SH-SY5Y (cell line): ENCODE measurements around the gene KIF3A.

ENCODE experiments used
- GATA2 ChIP-seq: IDR thresholded peaks from 2 replicates; pipeline ENCODE4 v1.6.1; 2011; ENCODE audit warnings: mild to moderate bottlenecking, low read depth, low read length
- GATA3 ChIP-seq: IDR thresholded peaks from 2 replicates; pipeline ENCODE4 v1.6.1; 2011; ENCODE audit warnings: low read depth, mild to moderate bottlenecking, low read length, moderate library complexity

The KIF3A gene

GRCh38 chr5:132674671-132675506 lies 62.5 kb downstream of the KIF3A start:
- TF ChIP-seq GATA2 (no peak), GATA3 (no peak)

GRCh38 chr5:132673939-132674630 lies 63.3 kb downstream of the KIF3A start, which contains the start of gene IL4:
TSS of gene IL4 (plus strand) at chr5:132673989. CDS start at chr5:132674051, 62 bp downstream.
- TF ChIP-seq GATA2, result no peak
- no peak for TF ChIP-seq GATA3

- TF ChIP-seq GATA2, result no peak
- TF ChIP-seq GATA3, result no peak
Measured at GRCh38 chr5:132673488-132673887, 63.9 kb downstream of the KIF3A start.

- no peak for TF ChIP-seq GATA3
Measured at GRCh38 chr5:132671000-132671399, 66.3 kb downstream of the KIF3A start.

- no peak for TF ChIP-seq GATA2
- TF ChIP-seq GATA3, result no peak
Measured at GRCh38 chr5:132669966-132670882, 67.1 kb downstream of the KIF3A start.

GRCh38 chr5:132669455-132669820 lies 67.9 kb downstream of the KIF3A start:
- no peak for TF ChIP-seq GATA3
- TF ChIP-seq GATA2, result no peak

GRCh38 chr5:132668706-132669454 lies 68.5 kb downstream of the KIF3A start:
- TF ChIP-seq GATA2, result no peak
- no peak for TF ChIP-seq GATA3

- no peak for TF ChIP-seq GATA3
Measured at GRCh38 chr5:132667761-132668705, 69.3 kb downstream of the KIF3A start.

GRCh38 chr5:132667309-132667708 lies 70.0 kb downstream of the KIF3A start:
- TF ChIP-seq GATA2 (no peak), GATA3 (no peak)

GRCh38 chr5:132666310-132667123 lies 70.8 kb downstream of the KIF3A start:
- no peak for TF ChIP-seq GATA3
- TF ChIP-seq GATA2, result no peak

GRCh38 chr5:132665574-132666080 lies 71.7 kb downstream of the KIF3A start:
- no peak for TF ChIP-seq GATA2
- TF ChIP-seq GATA3, result no peak

GRCh38 chr5:132664696-132665209 lies 72.6 kb downstream of the KIF3A start:
- TF ChIP-seq GATA2 (no peak), GATA3 (no peak)
